Esophagus muscularis mucosa (tissue), 4 donors: ENCODE measurements around the gene TENM4. TPM values are rescaled to one million over a fixed set of nuclear protein-coding genes. Genes with fewer than 3 reads are reported as not detected.

Experiments
- DNase-seq: peaks from one replicate; pipeline ENCODE4 v3.0.0-alpha.2; 2017; ENCODE audit errors: extremely low spot score
- H3K27ac ChIP-seq, 4 donors: fragments of 200-600 bp; sonication (generic); replicated peaks in 1 of 4; 1 replicate in 3 of 4; 2 replicates in 1 of 4; pipeline ENCODE4 v1.5.1; 2016 to 2019; ENCODE audit warnings: mild to moderate bottlenecking in 1 of 4
- H3K27me3 ChIP-seq, 4 donors: fragments of 200-600 bp; sonication (generic); one replicate each; pipeline versions ENCODE4 v1.5.1 to v1.6.0; 2016 to 2019
- H3K36me3 ChIP-seq, 4 donors: fragments of 200-600 bp; sonication (generic); one replicate each; pipeline ENCODE4 v1.5.1; 2016 to 2019
- H3K4me1 ChIP-seq, 4 donors: fragments of 200-600 bp; sonication (generic); one replicate each; pipeline ENCODE4 v1.5.1; 2016 to 2019
- H3K4me3 ChIP-seq, 4 donors: fragments of 200-600 bp; sonication (generic); 1 replicate in 2 of 4; 2 replicates in 2 of 4; pipeline ENCODE4 v1.5.1; 2016 to 2019; ENCODE audit warnings: mild to moderate bottlenecking in 4 of 4, moderate library complexity in 1 of 4
- H3K9me3 ChIP-seq, 4 donors: fragments of 200-600 bp; sonication (generic); 1 replicate in 3 of 4; 2 replicates in 1 of 4; pipeline ENCODE4 v1.5.1; 2016 to 2019
- EP300 ChIP-seq: sonication (generic); formaldehyde crosslinking; IDR thresholded peaks from one replicate; pipeline ENCODE4 v1.6.1; 2017; ENCODE audit warnings: antibody characterized with exemption
- POLR2A ChIP-seq: fragments of 450-650 bp; IDR thresholded peaks from one replicate; pipeline ENCODE4 v1.6.1; 2017; ENCODE audit warnings: antibody characterized with exemption, moderate library complexity, mild to moderate bottlenecking, low read depth
- POLR2AphosphoS5 ChIP-seq, 2 donors: sonication (generic); formaldehyde crosslinking; IDR thresholded peaks; one replicate each; pipeline ENCODE4 v1.6.1; 2017; ENCODE audit warnings: antibody characterized with exemption in 2 of 2
- WGBS: methylation state at CpG from one replicate; pipeline ENCODE4 v1.1.5; 2018; 5-methylcytosine and 5-hydroxymethylcytosine counted together
- intact Hi-C: fragments of 100-400 bp; cut with DNase I; formaldehyde crosslinking; loops from one replicate; pipeline ENCODE4 v1.15.1; 2023
- total RNA-seq, 4 donors: library from RNA; depleted of rRNA; stranded (reverse); fragments of >200 nt; gene quantifications; one replicate each; pipeline versions ENCODE4 v1.1.0 to v1.2.1, GENCODE V29; 2016
- TF ChIP-seq, protein P1 (sequence below), 3 experiments: fragments of 200-600 bp in 2 of 3; fragments of 450-650 bp in 1 of 3; sonication (generic) in 2 of 3; IDR thresholded peaks; one replicate each; pipeline ENCODE4 v1.5.1; 2017 to 2019; ENCODE audit warnings: antibody characterized with exemption in 3 of 3, mild to moderate bottlenecking in 2 of 3, moderate library complexity in 1 of 3

Gene TENM4
- total RNA-seq, 4 donors from 2014 or later: 4.1 to 9.6 (median 8.0) TPM

DNA sequence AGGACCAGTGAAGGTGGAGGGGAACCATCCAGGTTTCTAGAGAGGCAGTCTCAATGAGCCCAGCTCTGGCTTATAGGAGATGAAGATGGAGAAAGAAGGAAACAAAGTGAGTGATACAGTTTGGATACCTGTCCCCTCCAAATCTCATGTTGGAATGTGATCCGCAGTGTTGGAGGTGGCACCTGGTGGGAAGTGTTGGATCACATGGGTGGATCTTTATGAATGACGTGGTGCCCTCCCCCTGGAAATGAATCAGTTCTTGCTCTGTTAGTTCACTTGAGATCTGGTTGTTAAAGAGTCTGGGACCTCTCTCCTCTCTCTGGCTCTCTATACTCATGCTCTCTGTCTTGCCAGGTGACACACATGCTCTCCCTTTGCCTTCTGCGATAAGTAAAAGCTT lies 473.0 kb downstream of the TENM4 start:
- no peaks in the 10 kb centered on the region for H3K36me3 ChIP-seq
- no peak overlapping the region for H3K4me3 ChIP-seq
- no peak overlapping the region for H3K27ac ChIP-seq
- no peaks in the 10 kb centered on the region for H3K27me3 ChIP-seq
- DNase-seq: no peak
- H3K4me1 ChIP-seq: peaks cover 0 to under 1% (median 0%) of the 10 kb centered on the region in 4 donors
- H3K9me3 ChIP-seq: no peaks in the 10 kb centered on the region
- 97% methylated on average over 3 of the region's 3 CpGs for WGBS
- TF ChIP-seq POLR2AphosphoS5 (IDR thresholded peaks at IDR 0.05): no peak
- TF ChIP-seq POLR2A: no peak
- no peak for TF ChIP-seq EP300
- TF ChIP-seq, protein P1, sequence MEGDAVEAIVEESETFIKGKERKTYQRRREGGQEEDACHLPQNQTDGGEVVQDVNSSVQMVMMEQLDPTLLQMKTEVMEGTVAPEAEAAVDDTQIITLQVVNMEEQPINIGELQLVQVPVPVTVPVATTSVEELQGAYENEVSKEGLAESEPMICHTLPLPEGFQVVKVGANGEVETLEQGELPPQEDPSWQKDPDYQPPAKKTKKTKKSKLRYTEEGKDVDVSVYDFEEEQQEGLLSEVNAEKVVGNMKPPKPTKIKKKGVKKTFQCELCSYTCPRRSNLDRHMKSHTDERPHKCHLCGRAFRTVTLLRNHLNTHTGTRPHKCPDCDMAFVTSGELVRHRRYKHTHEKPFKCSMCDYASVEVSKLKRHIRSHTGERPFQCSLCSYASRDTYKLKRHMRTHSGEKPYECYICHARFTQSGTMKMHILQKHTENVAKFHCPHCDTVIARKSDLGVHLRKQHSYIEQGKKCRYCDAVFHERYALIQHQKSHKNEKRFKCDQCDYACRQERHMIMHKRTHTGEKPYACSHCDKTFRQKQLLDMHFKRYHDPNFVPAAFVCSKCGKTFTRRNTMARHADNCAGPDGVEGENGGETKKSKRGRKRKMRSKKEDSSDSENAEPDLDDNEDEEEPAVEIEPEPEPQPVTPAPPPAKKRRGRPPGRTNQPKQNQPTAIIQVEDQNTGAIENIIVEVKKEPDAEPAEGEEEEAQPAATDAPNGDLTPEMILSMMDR (IDR thresholded peaks at IDR 0.05): no peak
- intact Hi-C loops: no loop called here

GRCh38 chr11:78965432-78965831 lies 475.4 kb downstream of the TENM4 start:
- no peak for DNase-seq
- Histone ChIP-seq H3K27ac (no peak overlapping the region), H3K36me3 (no peaks in the 10 kb centered on the region), H3K4me3 (no peak overlapping the region), H3K9me3 (no peaks in the 10 kb centered on the region), H3K4me1 (peaks cover 9 to 16% (median 12%) of the 10 kb centered on the region in 4 donors), H3K27me3 (peaks cover 0 to 5% (median 0%) of the 10 kb centered on the region in 4 donors)
- intact Hi-C loops: no loop called here
- TF ChIP-seq POLR2AphosphoS5 (IDR thresholded peaks at IDR 0.05) (no peak), POLR2A (no peak), EP300 (no peak)
- TF ChIP-seq, protein P1 (IDR thresholded peaks at IDR 0.05): no peak
- WGBS: 93% methylated on average over 8 of the region's 8 CpGs

GRCh38 chr11:78961937-78962701 lies 478.7 kb downstream of the TENM4 start:
- Histone ChIP-seq H3K36me3 (no peaks in the 10 kb centered on the region), H3K9me3 (no peaks in the 10 kb centered on the region), H3K27me3 (peaks cover 0 to 5% (median 0%) of the 10 kb centered on the region in 4 donors), H3K27ac (no peak overlapping the region), H3K4me3 (peak overlapping the region; percentile 24 to 35 (median 28)), H3K4me1 (peaks cover 9 to 16% (median 12%) of the 10 kb centered on the region in 4 donors)
- no peak for DNase-seq
- no peak for TF ChIP-seq EP300
- TF ChIP-seq POLR2AphosphoS5 (IDR thresholded peaks at IDR 0.05): no peak
- no peak for TF ChIP-seq POLR2A
- TF ChIP-seq, protein P1 (IDR thresholded peaks at IDR 0.05): no peak
- WGBS: 13% methylated on average over 31 of the region's 36 CpGs
- intact Hi-C loops: loop anchor here (5.0 kb wide), 1 partner anchor 315 kb away; no protein-coding TSS in a partner anchor

- intact Hi-C loops: loop anchor here (5.0 kb wide), 1 partner anchor 314 kb away; no protein-coding TSS in a partner anchor
- TF ChIP-seq, protein P1 (IDR thresholded peaks at IDR 0.05): peak; percentile 26 to 49 (median 33)
- no peak for TF ChIP-seq POLR2A
- no peaks in the 10 kb centered on the region for H3K9me3 ChIP-seq
These were observed 479.6 kb downstream of the TENM4 start for GRCh38 chr11:78961247-78961646.

More at GRCh38 chr11:78961247-78961646, 479.6 kb downstream of the TENM4 start:
- no peak for DNase-seq
- Histone ChIP-seq H3K4me3 (no peak overlapping the region), H3K27me3 (peaks cover 0 to 5% (median 0%) of the 10 kb centered on the region in 4 donors), H3K36me3 (no peaks in the 10 kb centered on the region), H3K27ac (no peak overlapping the region), H3K4me1 (peaks cover 9 to 16% (median 12%) of the 10 kb centered on the region in 4 donors)
- 61% methylated on average over 3 of the region's 3 CpGs for WGBS
